ENCODE data around the gene TRIM68. TPM values are rescaled to one million over a fixed set of nuclear protein-coding genes. Genes with fewer than 3 reads are reported as not detected.

TRIM68 gene
- total RNA-seq, 3 donors from 2014 or later (not counting 1 experiment from before 2014, with no cell fraction given): 7.6 to 14.7 (median 9.8) TPM

DNA sequence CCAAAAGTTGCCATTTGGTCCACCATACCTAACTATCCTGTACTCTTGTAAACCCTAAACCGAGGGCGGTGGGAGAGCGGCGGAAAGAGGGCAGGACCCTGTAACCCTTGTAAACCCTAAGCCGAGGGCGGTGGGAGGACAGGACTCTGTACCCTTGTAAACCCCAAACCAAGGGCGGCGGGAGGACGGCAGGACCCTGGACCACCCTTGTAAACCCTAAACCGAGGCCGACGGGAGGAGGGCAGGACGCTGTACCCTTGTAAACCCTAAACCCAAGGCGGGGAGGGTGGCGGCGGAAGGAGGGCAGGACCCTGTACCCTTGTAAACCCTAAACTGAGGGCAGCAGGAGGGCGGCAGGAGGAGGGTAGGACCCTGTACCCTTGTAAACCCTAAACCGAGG is 39.0 kb downstream of the TRIM68 start:
- Mint-ChIP-seq H3K4me1 (no peaks in the 10 kb centered on the region), H3K27me3 (ENCODE audit: low read depth in 2 of 2) (peaks cover 2 to 9% of the 10 kb centered on the region in 2 donors), H3K9me3 (peaks cover 0 to under 1% of the 10 kb centered on the region in 2 donors), H3K4me3 (no peak overlapping the region), H3K27ac (no peak overlapping the region), H3K36me3 (no peaks in the 10 kb centered on the region)
- intact Hi-C loops (cut with micrococcal nuclease): no loop called here
- Histone ChIP-seq H3K4me3 (ENCODE audit: low read length) (no peak overlapping the region), H3K9me3 (ENCODE audit: control insufficient read depth, insufficient read depth, low read length) (no peaks in the 10 kb centered on the region), H3K27ac (ENCODE audit: low read length) (no peak overlapping the region), H3K4me1 (ENCODE audit: control insufficient read depth, insufficient read depth, low read length) (no peaks in the 10 kb centered on the region), H3K27me3 (ENCODE audit: control insufficient read depth, insufficient read depth, low read length) (no peaks in the 10 kb centered on the region), H3K36me3 (ENCODE audit: control insufficient read depth, insufficient read depth, low read length) (no peaks in the 10 kb centered on the region)
- WGBS (ENCODE audit: insufficient coverage): 89% methylated on average over 18 of the region's 18 CpGs
- DNase-seq: no peak
- TF ChIP-seq, protein P1, sequence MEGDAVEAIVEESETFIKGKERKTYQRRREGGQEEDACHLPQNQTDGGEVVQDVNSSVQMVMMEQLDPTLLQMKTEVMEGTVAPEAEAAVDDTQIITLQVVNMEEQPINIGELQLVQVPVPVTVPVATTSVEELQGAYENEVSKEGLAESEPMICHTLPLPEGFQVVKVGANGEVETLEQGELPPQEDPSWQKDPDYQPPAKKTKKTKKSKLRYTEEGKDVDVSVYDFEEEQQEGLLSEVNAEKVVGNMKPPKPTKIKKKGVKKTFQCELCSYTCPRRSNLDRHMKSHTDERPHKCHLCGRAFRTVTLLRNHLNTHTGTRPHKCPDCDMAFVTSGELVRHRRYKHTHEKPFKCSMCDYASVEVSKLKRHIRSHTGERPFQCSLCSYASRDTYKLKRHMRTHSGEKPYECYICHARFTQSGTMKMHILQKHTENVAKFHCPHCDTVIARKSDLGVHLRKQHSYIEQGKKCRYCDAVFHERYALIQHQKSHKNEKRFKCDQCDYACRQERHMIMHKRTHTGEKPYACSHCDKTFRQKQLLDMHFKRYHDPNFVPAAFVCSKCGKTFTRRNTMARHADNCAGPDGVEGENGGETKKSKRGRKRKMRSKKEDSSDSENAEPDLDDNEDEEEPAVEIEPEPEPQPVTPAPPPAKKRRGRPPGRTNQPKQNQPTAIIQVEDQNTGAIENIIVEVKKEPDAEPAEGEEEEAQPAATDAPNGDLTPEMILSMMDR (IDR thresholded peaks at IDR 0.05): no peak
- ATAC-seq: no peak

DNA sequence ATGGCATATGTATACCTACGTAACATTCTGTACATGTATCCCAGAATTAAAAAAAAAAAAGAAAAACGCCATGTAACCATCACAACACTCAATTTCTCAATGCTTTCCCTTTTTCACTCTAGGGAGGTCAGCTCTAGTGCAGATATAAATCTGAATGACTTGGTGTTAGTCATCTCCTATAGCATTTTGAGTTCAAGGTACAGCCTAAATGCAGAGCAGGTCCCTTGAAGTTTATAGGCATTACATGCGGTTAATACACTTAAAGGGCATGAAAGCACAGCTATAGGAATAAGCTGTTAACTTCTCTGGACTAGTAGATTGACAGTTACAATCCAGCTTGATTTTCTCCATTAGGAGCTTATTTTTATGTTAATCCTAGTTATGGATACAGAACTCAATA is 42.7 kb downstream of the TRIM68 start:
- Histone ChIP-seq H3K4me3 (ENCODE audit: low read length) (no peak overlapping the region), H3K27me3 (ENCODE audit: control insufficient read depth, insufficient read depth, low read length) (no peaks in the 10 kb centered on the region), H3K9me3 (ENCODE audit: control insufficient read depth, insufficient read depth, low read length) (no peaks in the 10 kb centered on the region), H3K4me1 (ENCODE audit: control insufficient read depth, insufficient read depth, low read length) (no peaks in the 10 kb centered on the region), H3K36me3 (ENCODE audit: control insufficient read depth, insufficient read depth, low read length) (no peaks in the 10 kb centered on the region), H3K27ac (ENCODE audit: low read length) (no peak overlapping the region)
- no peaks in the 10 kb centered on the region for H3K4me1 Mint-ChIP-seq
- no peak overlapping the region for H3K4me3 Mint-ChIP-seq
- peaks cover 12 to 21% of the 10 kb centered on the region in 2 donors for H3K27me3 Mint-ChIP-seq (ENCODE audit: low read depth in 2 of 2)
- H3K27ac Mint-ChIP-seq: no peak overlapping the region
- WGBS (ENCODE audit: insufficient coverage): 100% methylated on average over 2 of the region's 3 CpGs
- no peaks in the 10 kb centered on the region for H3K36me3 Mint-ChIP-seq
- peaks cover 0 to 3% of the 10 kb centered on the region in 2 donors for H3K9me3 Mint-ChIP-seq
- ATAC-seq (no peak), DNase-seq (no peak)
- intact Hi-C loops (cut with micrococcal nuclease): no loop called here
- TF ChIP-seq, protein P1 (IDR thresholded peaks at IDR 0.05): no peak

DNA sequence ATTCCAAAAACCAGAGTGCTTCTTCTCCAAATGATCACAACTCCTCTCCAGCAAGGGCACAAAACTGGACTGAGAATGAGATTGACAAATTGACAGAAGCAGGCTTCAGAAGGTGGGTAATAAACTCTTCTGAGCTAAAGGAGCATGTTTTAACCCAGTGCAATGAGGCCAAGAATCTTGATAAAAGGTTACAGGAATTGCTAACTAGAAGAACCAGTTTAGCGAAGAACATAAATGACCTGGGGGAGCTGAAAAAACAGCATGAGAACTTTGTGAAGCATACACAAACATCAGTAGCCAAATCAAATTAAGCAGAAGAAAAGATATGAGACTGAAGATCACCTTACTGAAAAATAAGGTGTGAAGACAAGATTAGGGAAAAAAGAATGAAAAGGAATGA is 47.6 kb downstream of the TRIM68 start:
- H3K27me3 ChIP-seq (ENCODE audit: control insufficient read depth, insufficient read depth, low read length): no peaks in the 10 kb centered on the region
- WGBS (ENCODE audit: insufficient coverage): 91% methylated on average over 1 of the region's 1 CpG
- H3K27ac ChIP-seq (ENCODE audit: low read length): no peak overlapping the region
- no peaks in the 10 kb centered on the region for H3K4me1 Mint-ChIP-seq
- no peaks in the 10 kb centered on the region for H3K36me3 ChIP-seq (ENCODE audit: control insufficient read depth, insufficient read depth, low read length)
- DNase-seq (no peak), ATAC-seq (no peak)
- H3K27me3 Mint-ChIP-seq (ENCODE audit: low read depth in 2 of 2): peaks cover 20 to 26% of the 10 kb centered on the region in 2 donors
- H3K4me1 ChIP-seq (ENCODE audit: control insufficient read depth, insufficient read depth, low read length): no peaks in the 10 kb centered on the region
- no peaks in the 10 kb centered on the region for H3K9me3 ChIP-seq (ENCODE audit: control insufficient read depth, insufficient read depth, low read length)
- TF ChIP-seq, protein P1 (IDR thresholded peaks at IDR 0.05): no peak
- H3K27ac Mint-ChIP-seq: no peak overlapping the region
- H3K9me3 Mint-ChIP-seq: peaks cover 0 to 3% of the 10 kb centered on the region in 2 donors
- intact Hi-C loops (cut with micrococcal nuclease): no loop called here
- no peaks in the 10 kb centered on the region for H3K36me3 Mint-ChIP-seq
- H3K4me3 ChIP-seq (ENCODE audit: low read length): no peak overlapping the region
- H3K4me3 Mint-ChIP-seq: no peak overlapping the region
